B cell (primary cell): ENCODE results near the gene LMF2.

Experiments used
- EZH2 ChIP-seq: IDR thresholded peaks from 2 replicates; pipeline ENCODE4 v1.6.1; 2012; ENCODE audit warnings: borderline replicate concordance, low read depth, mild to moderate bottlenecking, moderate library complexity, low read length; ENCODE audit not compliant: insufficient read depth, poor library complexity, severe bottlenecking
- TF ChIP-seq, protein P1 (sequence below): fragments of 200-600 bp; IDR thresholded peaks from one replicate; pipeline ENCODE4 v1.8.0; 2022; ENCODE audit warnings: antibody characterized with exemption, mild to moderate bottlenecking

GRCh38 chr22:50469377-50470305 lies 37.9 kb downstream of the LMF2 start:
- TF ChIP-seq, protein P1, sequence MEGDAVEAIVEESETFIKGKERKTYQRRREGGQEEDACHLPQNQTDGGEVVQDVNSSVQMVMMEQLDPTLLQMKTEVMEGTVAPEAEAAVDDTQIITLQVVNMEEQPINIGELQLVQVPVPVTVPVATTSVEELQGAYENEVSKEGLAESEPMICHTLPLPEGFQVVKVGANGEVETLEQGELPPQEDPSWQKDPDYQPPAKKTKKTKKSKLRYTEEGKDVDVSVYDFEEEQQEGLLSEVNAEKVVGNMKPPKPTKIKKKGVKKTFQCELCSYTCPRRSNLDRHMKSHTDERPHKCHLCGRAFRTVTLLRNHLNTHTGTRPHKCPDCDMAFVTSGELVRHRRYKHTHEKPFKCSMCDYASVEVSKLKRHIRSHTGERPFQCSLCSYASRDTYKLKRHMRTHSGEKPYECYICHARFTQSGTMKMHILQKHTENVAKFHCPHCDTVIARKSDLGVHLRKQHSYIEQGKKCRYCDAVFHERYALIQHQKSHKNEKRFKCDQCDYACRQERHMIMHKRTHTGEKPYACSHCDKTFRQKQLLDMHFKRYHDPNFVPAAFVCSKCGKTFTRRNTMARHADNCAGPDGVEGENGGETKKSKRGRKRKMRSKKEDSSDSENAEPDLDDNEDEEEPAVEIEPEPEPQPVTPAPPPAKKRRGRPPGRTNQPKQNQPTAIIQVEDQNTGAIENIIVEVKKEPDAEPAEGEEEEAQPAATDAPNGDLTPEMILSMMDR = peak; percentile 31
- no peak for TF ChIP-seq EZH2
